Suprapubic skin (tissue), 4 donors: ENCODE data around the gene KCNIP4. TPM values are rescaled to one million over a fixed set of nuclear protein-coding genes. Genes with fewer than 3 reads are reported as not detected.

Experiments
- DNase-seq, 2 donors: peaks; one replicate each; pipeline ENCODE4 v3.0.0-alpha.2; 2019; ENCODE audit warnings: low spot score in 2 of 2
- H3K27ac ChIP-seq: fragments of 200-600 bp; sonication (generic); one replicate; pipeline ENCODE4 v1.5.1; 2019
- H3K27me3 ChIP-seq: fragments of 200-600 bp; sonication (generic); one replicate; pipeline ENCODE4 v1.5.1; 2019
- H3K36me3 ChIP-seq: fragments of 200-600 bp; sonication (generic); one replicate; pipeline ENCODE4 v1.5.1; 2019
- H3K4me1 ChIP-seq: fragments of 200-600 bp; sonication (generic); one replicate; pipeline ENCODE4 v1.5.1; 2019
- H3K4me3 ChIP-seq: fragments of 200-600 bp; sonication (generic); one replicate; pipeline ENCODE4 v1.5.1; 2019; ENCODE audit warnings: mild to moderate bottlenecking
- H3K9me3 ChIP-seq: fragments of 200-600 bp; sonication (generic); one replicate; pipeline ENCODE4 v1.5.1; 2019
- CTCF ChIP-seq, 2 donors: fragments of 200-600 bp in 1 of 2; fragments of 450-650 bp in 1 of 2; sonication (generic) in 1 of 2; IDR thresholded peaks; one replicate each; pipeline ENCODE4 v1.5.1; 2016 to 2019; ENCODE audit warnings: antibody characterized with exemption in 2 of 2, mild to moderate bottlenecking in 1 of 2, moderate library complexity in 1 of 2
- EP300 ChIP-seq: sonication (generic); formaldehyde crosslinking; IDR thresholded peaks from one replicate; pipeline ENCODE4 v1.6.1; 2017; ENCODE audit warnings: antibody characterized with exemption
- POLR2A ChIP-seq, 2 donors: fragments of 450-650 bp; IDR thresholded peaks; one replicate each; pipeline ENCODE4 v1.6.1; 2017; ENCODE audit warnings: antibody characterized with exemption in 2 of 2, mild to moderate bottlenecking in 2 of 2, moderate library complexity in 2 of 2
- POLR2AphosphoS5 ChIP-seq, 3 donors: sonication (generic); formaldehyde crosslinking; IDR thresholded peaks; one replicate each; pipeline ENCODE4 v1.6.1; 2017; ENCODE audit warnings: antibody characterized with exemption in 3 of 3
- WGBS: methylation state at CpG from one replicate; pipeline ENCODE4 v1.1.5; 2018; 5-methylcytosine and 5-hydroxymethylcytosine counted together
- total RNA-seq, 4 donors: library from RNA; depleted of rRNA; stranded (reverse); fragments of >200 nt; gene quantifications; one replicate each; pipeline ENCODE4 v1.1.0, GENCODE V29; 2016

KCNIP4 gene
- total RNA-seq, 4 donors from 2014 or later: not detected

- no peak for TF ChIP-seq EP300
- no peak for TF ChIP-seq POLR2AphosphoS5 (IDR thresholded peaks at IDR 0.05)
- TF ChIP-seq CTCF (IDR thresholded peaks at IDR 0.05): no peak
- no peak for TF ChIP-seq POLR2A (IDR thresholded peaks at IDR 0.05)
- no peaks in the 10 kb centered on the region for H3K36me3 ChIP-seq
- H3K27me3 ChIP-seq: no peaks in the 10 kb centered on the region
- 43% methylated on average over 6 of the region's 6 CpGs for WGBS
- H3K9me3 ChIP-seq: no peaks in the 10 kb centered on the region
- no peak overlapping the region for H3K4me3 ChIP-seq
- H3K4me1 ChIP-seq: no peaks in the 10 kb centered on the region
- no peak overlapping the region for H3K27ac ChIP-seq
- no peak for DNase-seq
Observed at GRCh38 chr4:21205821-21206531, 742.6 kb downstream of the KCNIP4 start.

- no peak for DNase-seq
- Histone ChIP-seq H3K4me1 (no peaks in the 10 kb centered on the region), H3K9me3 (no peaks in the 10 kb centered on the region), H3K27me3 (no peaks in the 10 kb centered on the region), H3K36me3 (no peaks in the 10 kb centered on the region), H3K4me3 (no peak overlapping the region), H3K27ac (no peak overlapping the region)
- 84% methylated on average over 1 of the region's 1 CpG for WGBS
- TF ChIP-seq POLR2AphosphoS5 (IDR thresholded peaks at IDR 0.05) (no peak), EP300 (no peak), POLR2A (IDR thresholded peaks at IDR 0.05) (no peak), CTCF (IDR thresholded peaks at IDR 0.05) (no peak)
Observed at GRCh38 chr4:21203416-21203815, 745.2 kb downstream of the KCNIP4 start.

GRCh38 chr4:21202959-21203358 is 745.6 kb downstream of the KCNIP4 start:
- Histone ChIP-seq H3K27ac (no peak overlapping the region), H3K9me3 (no peaks in the 10 kb centered on the region), H3K27me3 (no peaks in the 10 kb centered on the region), H3K4me3 (no peak overlapping the region), H3K36me3 (no peaks in the 10 kb centered on the region), H3K4me1 (no peaks in the 10 kb centered on the region)
- WGBS: 81% methylated on average over 3 of the region's 3 CpGs
- no peak for DNase-seq
- TF ChIP-seq POLR2AphosphoS5 (IDR thresholded peaks at IDR 0.05) (no peak), CTCF (IDR thresholded peaks at IDR 0.05) (no peak), EP300 (no peak), POLR2A (IDR thresholded peaks at IDR 0.05) (no peak)

GRCh38 chr4:21198683-21199082 is 749.9 kb downstream of the KCNIP4 start:
- 93% methylated on average over 4 of the region's 4 CpGs for WGBS
- Histone ChIP-seq H3K27ac (no peak overlapping the region), H3K27me3 (no peaks in the 10 kb centered on the region), H3K9me3 (no peaks in the 10 kb centered on the region), H3K36me3 (no peaks in the 10 kb centered on the region), H3K4me3 (no peak overlapping the region), H3K4me1 (no peaks in the 10 kb centered on the region)
- TF ChIP-seq POLR2A (IDR thresholded peaks at IDR 0.05) (no peak), CTCF (IDR thresholded peaks at IDR 0.05) (no peak), EP300 (no peak), POLR2AphosphoS5 (IDR thresholded peaks at IDR 0.05) (no peak)
- no peak for DNase-seq

GRCh38 chr4:21195682-21196081 is 752.9 kb downstream of the KCNIP4 start:
- H3K9me3 ChIP-seq: no peaks in the 10 kb centered on the region
- H3K27me3 ChIP-seq: no peaks in the 10 kb centered on the region
- H3K36me3 ChIP-seq: no peaks in the 10 kb centered on the region
- 56% methylated on average over 6 of the region's 6 CpGs for WGBS
- no peaks in the 10 kb centered on the region for H3K4me1 ChIP-seq
- TF ChIP-seq POLR2AphosphoS5 (IDR thresholded peaks at IDR 0.05): no peak
- no peak for TF ChIP-seq EP300
- no peak for TF ChIP-seq CTCF (IDR thresholded peaks at IDR 0.05)
- no peak for TF ChIP-seq POLR2A (IDR thresholded peaks at IDR 0.05)
- no peak for DNase-seq
- no peak overlapping the region for H3K4me3 ChIP-seq
- H3K27ac ChIP-seq: no peak overlapping the region
